Astrocyte (in vitro differentiated cells and primary cell): ENCODE measurements around the gene CPN2. TPM values are rescaled to one million over a fixed set of nuclear protein-coding genes. Genes with fewer than 3 reads are reported as not detected.

ENCODE experiments used
- DNase-seq: peaks from one replicate; pipeline ENCODE4 v3.0.0-alpha.2; 2010; ENCODE audit warnings: low read depth
- FAIRE-seq: peaks from 2 replicates; lab custom pipeline; 2011; peaks lifted over from hg19 to GRCh38; lab: Jason Lieb, UNC
- H2AFZ ChIP-seq: 2 replicates; pipeline ENCODE4 v1.6.0; 2012; ENCODE audit warnings: low read depth, low read length, inconsistent platforms
- H3K27ac ChIP-seq: 2 replicates; pipeline ENCODE4 v1.5.1; 2011; ENCODE audit warnings: low read depth, low read length, inconsistent platforms
- H3K27me3 ChIP-seq: 2 replicates; pipeline ENCODE4 v1.6.0; 2011; ENCODE audit warnings: low read length, inconsistent platforms; ENCODE audit not compliant: insufficient read depth
- H3K36me3 ChIP-seq: 2 replicates; pipeline ENCODE4 v1.5.1; 2011; ENCODE audit warnings: low read length, inconsistent platforms; ENCODE audit not compliant: insufficient read depth
- H3K4me1 ChIP-seq: 2 replicates; pipeline ENCODE4 v1.5.1; 2011; ENCODE audit warnings: low read length, inconsistent platforms; ENCODE audit not compliant: insufficient read depth
- H3K4me2 ChIP-seq: 2 replicates; pipeline ENCODE4 v1.6.0; 2012; ENCODE audit warnings: low read length, inconsistent platforms
- H3K4me3 ChIP-seq: 2 replicates; pipeline ENCODE4 v1.5.1; 2011; ENCODE audit warnings: low read depth, mild to moderate bottlenecking, low read length, inconsistent platforms; ENCODE audit not compliant: insufficient read depth
- H3K79me2 ChIP-seq: 2 replicates; pipeline ENCODE4 v1.6.0; 2012; ENCODE audit warnings: mild to moderate bottlenecking, low read length, inconsistent platforms; ENCODE audit not compliant: insufficient read depth
- H3K9ac ChIP-seq: 2 replicates; pipeline ENCODE4 v1.6.0; 2012; ENCODE audit warnings: mild to moderate bottlenecking, low read length, inconsistent platforms
- H3K9me3 ChIP-seq: 2 replicates; pipeline ENCODE4 v1.5.1; 2012; ENCODE audit warnings: low read depth, mild to moderate bottlenecking, low read length, inconsistent platforms; ENCODE audit not compliant: insufficient read depth
- H4K20me1 ChIP-seq: 2 replicates; pipeline ENCODE4 v1.6.0; 2012; ENCODE audit warnings: low read length, inconsistent platforms; ENCODE audit not compliant: insufficient read depth
- H3K27ac Mint-ChIP-seq: one replicate; pipeline ENCODE4 v1.8.0; 2021; ENCODE audit warnings: mild to moderate bottlenecking, mixed read lengths; ENCODE audit not compliant: unreplicated experiment
- H3K27me3 Mint-ChIP-seq: one replicate; pipeline ENCODE4 v1.8.0; 2021; ENCODE audit warnings: low read depth, mixed read lengths; ENCODE audit not compliant: unreplicated experiment
- H3K36me3 Mint-ChIP-seq: one replicate; pipeline ENCODE4 v1.8.0; 2021; ENCODE audit warnings: low read depth, mixed read lengths; ENCODE audit not compliant: unreplicated experiment
- H3K4me1 Mint-ChIP-seq: one replicate; pipeline ENCODE4 v1.8.0; 2021; ENCODE audit warnings: low read depth, mixed read lengths; ENCODE audit not compliant: unreplicated experiment
- H3K4me3 Mint-ChIP-seq: one replicate; pipeline ENCODE4 v1.8.0; 2021; ENCODE audit warnings: mild to moderate bottlenecking, moderate library complexity, mixed read lengths; ENCODE audit not compliant: unreplicated experiment
- H3K9me3 Mint-ChIP-seq: one replicate; pipeline ENCODE4 v1.8.0; 2021; ENCODE audit warnings: mild to moderate bottlenecking, mixed read lengths; ENCODE audit not compliant: unreplicated experiment
- CTCF ChIP-seq: IDR thresholded peaks from 2 replicates; pipeline ENCODE4 v1.5.1; 2011; ENCODE audit warnings: low read depth, mild to moderate bottlenecking, inconsistent platforms, low read length, moderate library complexity; ENCODE audit not compliant: insufficient read depth
- EZH2 ChIP-seq: IDR thresholded peaks from 2 replicates; pipeline ENCODE4 v1.6.1; 2012; ENCODE audit warnings: mild to moderate bottlenecking, low read length, inconsistent platforms; ENCODE audit not compliant: insufficient read depth
- total RNA-seq: library from RNA; stranded (reverse); gene quantifications from 2 replicates; pipeline ENCODE4 v1.2.1, GENCODE V29; 2021

CPN2 gene
- total RNA-seq, 1 donor from 2014 or later: not detected

- FAIRE-seq (peak; percentile 76), DNase-seq (peak; percentile 86)
- H3K9ac ChIP-seq: no peak overlapping the region
- H3K4me3 Mint-ChIP-seq: no peak overlapping the region
- peak overlapping the region; percentile 7 for H2AFZ ChIP-seq
- peaks cover 3% of the 10 kb centered on the region for H3K9me3 Mint-ChIP-seq
- TF ChIP-seq CTCF (no peak), EZH2 (no peak)
- H3K4me3 ChIP-seq: no peak overlapping the region
- H3K27ac ChIP-seq: peak overlapping the region; percentile 0
- H3K4me2 ChIP-seq: peak overlapping the region; percentile 64
- no peaks in the 10 kb centered on the region for H3K36me3 ChIP-seq
- H3K4me1 ChIP-seq: peaks cover 33% of the 10 kb centered on the region
- H3K27ac Mint-ChIP-seq: no peak overlapping the region
- no peaks in the 10 kb centered on the region for H4K20me1 ChIP-seq
- peaks cover 29% of the 10 kb centered on the region for H3K27me3 Mint-ChIP-seq
- peaks cover 7% of the 10 kb centered on the region for H3K27me3 ChIP-seq
- peaks cover 30% of the 10 kb centered on the region for H3K4me1 Mint-ChIP-seq
- no peaks in the 10 kb centered on the region for H3K9me3 ChIP-seq
- no peaks in the 10 kb centered on the region for H3K36me3 Mint-ChIP-seq
- H3K79me2 ChIP-seq: no peaks in the 10 kb centered on the region
These were observed 13.7 kb upstream of the CPN2 start for GRCh38 chr3:194364652-194365434.

DNA sequence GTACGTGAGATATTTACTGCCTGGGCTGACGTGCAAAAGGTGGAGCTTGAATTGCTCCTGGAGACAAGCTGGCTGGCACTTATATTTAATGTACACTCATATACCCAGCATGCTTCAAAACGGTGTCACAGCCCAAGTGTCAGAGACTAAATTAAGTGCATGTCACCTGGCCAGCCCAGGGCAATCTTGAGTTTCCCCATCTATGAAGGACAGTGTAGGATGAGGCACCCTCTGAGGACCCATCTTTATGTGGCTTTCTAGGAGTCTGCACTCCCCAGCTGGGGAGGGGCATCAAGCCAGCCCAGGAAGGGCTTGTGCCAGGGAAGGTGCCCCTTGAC is 13.2 kb upstream of the CPN2 start:
- H3K27ac ChIP-seq: no peak overlapping the region
- no peak overlapping the region for H3K27ac Mint-ChIP-seq
- no peaks in the 10 kb centered on the region for H3K9me3 ChIP-seq
- H3K9ac ChIP-seq: no peak overlapping the region
- H3K4me1 Mint-ChIP-seq: peaks cover 26% of the 10 kb centered on the region
- no peak overlapping the region for H3K4me3 ChIP-seq
- H4K20me1 ChIP-seq: no peaks in the 10 kb centered on the region
- no peaks in the 10 kb centered on the region for H3K36me3 Mint-ChIP-seq
- no peak overlapping the region for H2AFZ ChIP-seq
- peaks cover 3% of the 10 kb centered on the region for H3K9me3 Mint-ChIP-seq
- no peak for DNase-seq
- peaks cover 12% of the 10 kb centered on the region for H3K27me3 ChIP-seq
- H3K79me2 ChIP-seq: no peaks in the 10 kb centered on the region
- no peak for FAIRE-seq
- peaks cover 27% of the 10 kb centered on the region for H3K4me1 ChIP-seq
- H3K27me3 Mint-ChIP-seq: peaks cover 34% of the 10 kb centered on the region
- no peak for TF ChIP-seq EZH2
- TF ChIP-seq CTCF: no peak
- H3K4me2 ChIP-seq: peak overlapping the region; percentile 64
- H3K4me3 Mint-ChIP-seq: no peak overlapping the region
- H3K36me3 ChIP-seq: no peaks in the 10 kb centered on the region

- peaks cover 59% of the 10 kb centered on the region for H3K27me3 Mint-ChIP-seq
These were observed 9.4 kb upstream of the CPN2 start for GRCh38 chr3:194360568-194360967.

More at GRCh38 chr3:194360568-194360967, 9.4 kb upstream of the CPN2 start:
- Histone ChIP-seq H3K4me3 (no peak overlapping the region), H3K4me2 (no peak overlapping the region), H3K9ac (no peak overlapping the region), H3K9me3 (no peaks in the 10 kb centered on the region), H3K4me1 (peaks cover 14% of the 10 kb centered on the region), H2AFZ (no peak overlapping the region), H3K79me2 (no peaks in the 10 kb centered on the region), H3K27me3 (peaks cover 25% of the 10 kb centered on the region), H3K36me3 (no peaks in the 10 kb centered on the region), H3K27ac (no peak overlapping the region), H4K20me1 (no peaks in the 10 kb centered on the region)
- Mint-ChIP-seq H3K4me1 (peaks cover 9% of the 10 kb centered on the region), H3K27ac (no peak overlapping the region), H3K4me3 (no peak overlapping the region), H3K9me3 (peaks cover 8% of the 10 kb centered on the region), H3K36me3 (no peaks in the 10 kb centered on the region)
- DNase-seq: no peak
- no peak for TF ChIP-seq CTCF
- TF ChIP-seq EZH2: no peak
- no peak for FAIRE-seq
